Measurements from ENCODE around the gene CC2D2A.

CC2D2A gene

GRCh38 chr4:15469402-15470127 is at the start of gene CC2D2A:
CC2D2A (plus strand) TSS chr4:15469882; CDS start chr4:15475933, 6,051 bp downstream.
- peak; percentile 64 for DNase-seq

- DNase-seq, result no peak
Measured at GRCh38 chr4:15420642-15421041, 49.0 kb upstream of the CC2D2A start.

DNA sequence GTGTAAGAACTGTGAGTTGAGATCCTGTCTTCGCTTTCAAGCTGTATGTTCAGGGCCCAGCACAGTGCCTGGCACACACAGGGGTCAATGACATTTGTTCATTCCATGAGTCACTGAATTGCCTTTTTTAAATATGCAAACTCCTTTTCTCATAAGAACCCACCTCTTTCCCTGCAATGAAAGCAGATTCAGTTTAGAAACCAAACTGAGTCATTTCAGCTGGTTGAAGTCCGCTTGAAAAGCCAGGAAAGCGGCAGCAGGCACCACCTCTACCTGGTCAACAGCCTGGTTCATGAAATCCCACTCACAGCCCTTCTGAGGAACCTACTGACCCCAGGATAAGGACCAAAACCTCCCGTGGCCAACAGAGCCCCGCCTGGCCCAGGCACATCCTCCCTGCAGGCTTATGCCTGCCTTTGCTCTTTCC is 46.4 kb upstream of the CC2D2A start:
- DNase-seq, result no peak

DNA sequence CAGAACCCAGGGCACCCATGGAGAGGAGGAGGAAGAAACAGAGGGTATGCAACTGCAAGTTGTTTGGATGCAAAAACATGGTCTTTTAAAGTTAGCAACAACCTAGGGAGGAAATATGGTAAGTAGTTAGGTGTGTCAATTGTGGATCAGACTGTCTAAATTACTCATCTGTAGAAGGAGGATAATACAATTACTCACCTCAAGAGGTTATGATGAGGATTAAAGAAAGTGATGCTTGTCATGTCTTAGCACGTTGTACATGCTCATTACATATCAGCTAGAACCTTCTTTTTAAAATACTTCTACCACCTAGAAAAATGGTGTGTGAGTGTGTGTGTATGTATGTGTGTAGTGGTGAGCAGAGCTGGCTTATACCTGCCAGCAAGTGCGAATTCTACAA is 44.2 kb upstream of the CC2D2A start:
- no peak for DNase-seq

DNA sequence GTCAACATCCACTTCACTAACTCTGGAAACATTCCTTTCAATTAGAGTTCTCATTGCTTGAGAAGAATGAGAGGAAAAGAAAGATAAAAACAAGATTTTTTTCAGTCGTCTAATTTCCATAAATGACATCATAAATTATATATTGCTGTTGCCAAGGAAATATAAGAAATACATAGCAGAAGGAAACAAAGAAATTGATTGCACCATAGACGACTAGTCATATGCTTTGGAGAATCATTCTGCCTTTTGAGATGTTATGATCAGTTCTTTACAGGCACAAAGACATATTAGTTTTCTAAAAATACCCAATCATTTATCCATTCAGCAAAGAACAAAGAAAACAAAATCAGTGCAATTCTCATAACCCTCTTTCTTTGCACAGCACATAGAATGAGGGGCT is 42.5 kb upstream of the CC2D2A start:
- no peak for DNase-seq

- DNase-seq, result no peak
Measured at GRCh38 chr4:15427701-15428100, 42.0 kb upstream of the CC2D2A start, which contains the start of gene C1QTNF7. C1QTNF7 (plus strand) TSS chr4:15428033; CDS start chr4:15435744, 7,711 bp downstream.

DNA sequence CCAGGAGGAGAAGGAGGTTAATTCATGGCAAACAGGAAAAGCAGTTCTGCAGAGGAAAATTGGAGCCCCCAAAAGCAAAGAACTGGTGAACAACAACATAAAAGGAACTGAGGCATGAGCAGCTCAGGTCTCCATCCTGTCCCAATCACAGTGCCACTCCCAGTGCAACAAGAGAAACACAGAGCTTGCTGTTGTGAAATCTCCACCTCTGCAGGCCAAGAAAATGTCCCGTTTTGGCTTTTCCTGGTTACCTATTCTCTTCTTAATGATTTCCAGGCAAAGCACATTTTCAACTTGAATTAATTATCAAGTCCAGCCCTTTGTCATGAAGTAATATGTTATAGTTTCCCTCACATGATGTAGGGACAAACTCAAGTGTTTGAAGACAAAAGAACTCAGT is 41.1 kb upstream of the CC2D2A start:
- no peak for DNase-seq

- no peak for DNase-seq
Measured at GRCh38 chr4:15434091-15434490, 35.6 kb upstream of the CC2D2A start.

DNA sequence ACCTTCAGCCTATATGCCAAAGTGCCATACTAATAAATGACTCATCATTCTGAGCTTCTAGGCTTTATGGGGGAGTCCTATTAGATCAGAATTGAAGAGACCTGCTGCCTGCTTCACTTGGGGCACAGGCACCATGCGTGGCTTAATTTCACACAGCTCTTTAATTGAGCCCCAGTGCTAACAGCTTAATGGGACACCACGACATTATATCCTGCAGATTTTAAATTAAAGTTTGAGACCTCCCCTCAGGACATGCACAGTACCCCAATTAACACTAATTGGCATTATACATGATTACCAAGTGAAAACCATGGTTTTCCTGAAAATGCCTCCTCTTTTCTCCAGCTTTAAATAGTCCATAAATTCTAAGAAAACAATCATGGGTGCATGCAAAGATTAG is 35.0 kb upstream of the CC2D2A start:
- DNase-seq, result no peak

DNA sequence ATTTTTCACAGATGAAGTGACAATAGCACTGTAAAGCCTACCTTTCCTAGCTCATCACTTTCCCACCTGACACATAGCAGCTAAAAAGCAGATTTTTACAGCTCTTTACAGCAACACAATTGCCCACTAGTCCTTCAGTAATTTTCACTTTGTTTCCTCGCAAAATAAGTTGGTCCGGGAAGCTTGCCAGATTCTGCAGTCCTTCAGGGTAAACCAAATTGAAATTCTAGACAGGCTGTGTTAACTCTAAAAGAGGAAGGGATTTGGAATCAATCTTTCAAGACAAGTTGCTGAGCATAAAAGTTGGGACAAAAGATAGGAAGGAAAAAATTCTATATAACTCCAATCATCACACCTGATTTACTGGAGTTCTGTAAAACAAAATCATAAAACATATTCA is 33.2 kb upstream of the CC2D2A start:
- DNase-seq, result no peak

GRCh38 chr4:15438939-15439524 is 30.6 kb upstream of the CC2D2A start:
- DNase-seq, result no peak

DNA sequence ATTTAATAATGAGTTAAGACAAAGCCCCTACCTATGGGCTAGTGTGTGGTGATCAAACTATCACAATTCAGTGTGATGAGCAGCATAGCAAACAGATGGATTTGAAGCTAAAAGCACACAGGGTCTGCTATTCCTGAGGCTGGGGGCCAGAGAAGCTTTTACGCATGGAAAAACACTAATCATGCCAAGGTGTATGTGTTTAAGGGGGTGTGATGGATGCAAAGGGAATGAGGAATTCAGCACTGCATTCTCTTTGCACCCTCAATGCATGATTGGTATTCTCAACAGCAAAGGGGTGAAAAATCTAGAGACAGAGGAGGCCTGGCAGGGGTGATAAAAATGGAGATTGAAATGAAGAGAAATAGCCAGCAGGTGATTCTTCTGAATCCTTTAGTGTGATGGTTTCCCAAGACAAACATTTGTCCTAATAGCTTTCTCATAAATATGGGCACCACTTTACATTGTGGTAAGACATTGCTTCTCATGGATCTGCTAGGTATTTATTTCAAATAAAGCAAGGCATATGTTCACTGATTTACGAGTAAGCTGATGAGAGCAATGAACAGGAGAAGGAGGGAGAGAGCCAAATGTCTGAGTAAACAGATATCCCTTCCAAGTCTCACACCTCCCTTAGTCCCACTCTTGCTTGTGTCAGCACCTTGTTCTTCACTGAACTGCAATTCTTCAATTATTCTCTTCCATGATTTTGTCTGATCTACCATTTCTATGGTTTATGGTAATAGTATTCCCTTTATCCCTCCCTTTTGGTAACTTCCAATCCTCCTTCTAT is 26.1 kb upstream of the CC2D2A start:
- no peak for DNase-seq

DNA sequence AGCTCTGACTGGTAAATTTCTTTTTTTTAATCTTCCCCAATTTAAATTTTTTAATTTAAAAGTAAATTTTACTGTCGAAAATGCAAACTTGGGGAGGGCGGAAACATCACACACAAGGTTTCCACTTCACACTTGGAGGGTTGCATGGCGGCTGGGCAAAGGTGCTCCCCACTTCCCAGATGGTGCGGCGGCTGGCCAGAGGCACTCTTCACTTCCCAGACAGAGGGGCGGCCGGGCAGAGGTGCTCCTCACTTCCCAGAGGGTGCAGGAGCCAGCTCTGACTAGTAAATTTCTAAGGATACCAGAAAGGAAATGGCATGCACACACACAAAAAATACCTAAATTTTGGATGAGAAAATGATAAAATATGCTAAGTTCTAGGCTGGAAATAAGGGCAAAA is 25.4 kb upstream of the CC2D2A start:
- DNase-seq, result no peak

DNA sequence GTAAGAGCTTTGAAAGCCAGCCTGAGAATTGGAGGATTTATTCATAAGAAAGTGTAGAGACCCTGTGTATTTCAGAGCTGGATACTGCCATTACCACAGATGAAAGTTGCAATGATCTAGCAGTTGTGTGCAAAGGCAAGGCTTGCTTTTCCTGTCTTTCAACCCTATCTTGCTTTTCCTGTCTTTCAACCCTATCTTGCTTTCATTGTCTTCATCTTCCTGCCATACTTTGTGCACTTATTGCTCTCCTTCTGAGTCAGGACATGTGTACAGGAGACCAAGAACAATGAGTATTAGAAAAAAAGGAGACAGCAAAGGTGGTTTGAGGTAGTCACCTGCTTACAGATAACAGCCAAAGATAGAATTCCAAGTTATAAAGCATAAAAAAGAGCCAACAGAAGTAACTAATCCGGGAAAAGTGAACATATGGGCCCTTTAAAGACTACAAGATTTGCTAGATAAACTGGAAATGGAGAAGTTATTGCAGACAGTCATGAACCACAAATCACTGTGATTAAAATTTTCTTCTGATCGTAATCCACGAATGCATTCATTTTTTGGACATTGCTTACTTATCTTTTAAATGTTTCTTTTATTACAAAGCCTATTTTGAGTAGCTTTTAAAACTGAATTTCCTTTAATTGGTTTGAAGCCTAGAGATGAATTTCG is 24.7 kb upstream of the CC2D2A start:
- DNase-seq, result no peak

GRCh38 chr4:15451181-15451865 is 18.4 kb upstream of the CC2D2A start:
- no peak for DNase-seq

GRCh38 chr4:15451866-15452765 is 17.6 kb upstream of the CC2D2A start:
- no peak for DNase-seq

DNA sequence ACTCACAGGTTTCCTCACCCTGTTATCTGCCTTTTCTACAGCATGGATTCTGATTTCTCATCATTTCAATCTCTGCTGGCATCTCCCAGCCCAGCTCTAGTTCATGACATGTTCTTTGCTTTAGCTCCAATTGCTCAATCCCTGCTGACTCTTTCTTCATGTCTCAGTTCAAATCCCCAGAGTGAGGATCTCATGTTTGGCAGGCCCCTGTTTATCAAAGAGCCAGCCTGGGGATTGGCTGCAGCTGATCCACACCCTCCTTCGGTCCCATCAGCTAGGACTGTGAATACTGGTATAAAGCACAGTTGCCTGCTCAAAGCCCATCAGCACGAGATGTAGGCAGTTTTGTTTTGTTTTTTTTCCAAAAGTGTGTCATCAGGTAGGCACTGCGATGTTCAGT is 14.4 kb upstream of the CC2D2A start:
- DNase-seq, result no peak

GRCh38 chr4:15457406-15458201 is 12.1 kb upstream of the CC2D2A start:
- DNase-seq, result no peak

GRCh38 chr4:15458616-15459015 is 11.1 kb upstream of the CC2D2A start:
- no peak for DNase-seq

DNA sequence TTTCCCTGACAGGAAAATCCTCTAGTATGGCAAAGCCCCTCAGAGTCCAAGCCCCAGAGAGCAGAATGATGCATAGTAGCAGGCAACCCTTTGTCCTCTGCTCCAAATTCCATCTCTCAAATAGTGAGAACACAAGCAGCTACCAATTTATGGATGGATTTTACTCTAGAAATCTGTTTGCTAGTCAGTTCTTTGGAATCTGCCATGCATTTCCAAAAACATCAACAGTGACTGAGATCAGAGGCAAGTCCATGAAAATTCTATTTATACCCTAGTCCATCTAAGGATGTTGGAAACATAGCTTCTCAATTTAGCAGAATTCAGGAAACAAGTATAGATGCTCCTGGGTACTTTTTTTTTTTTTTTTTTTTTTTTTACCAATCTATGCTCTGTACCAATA is 10.0 kb upstream of the CC2D2A start:
- DNase-seq, result no peak

- no peak for DNase-seq
Measured at GRCh38 chr4:15466596-15466995, 3.1 kb upstream of the CC2D2A start.
